KG1 (cell line): ENCODE results near the gene STT3A.

Experiments used
- DNase-seq: peaks from one replicate; lab custom pipeline; 2025; lab: John Stamatoyannopoulos, UW

The STT3A gene

DNA sequence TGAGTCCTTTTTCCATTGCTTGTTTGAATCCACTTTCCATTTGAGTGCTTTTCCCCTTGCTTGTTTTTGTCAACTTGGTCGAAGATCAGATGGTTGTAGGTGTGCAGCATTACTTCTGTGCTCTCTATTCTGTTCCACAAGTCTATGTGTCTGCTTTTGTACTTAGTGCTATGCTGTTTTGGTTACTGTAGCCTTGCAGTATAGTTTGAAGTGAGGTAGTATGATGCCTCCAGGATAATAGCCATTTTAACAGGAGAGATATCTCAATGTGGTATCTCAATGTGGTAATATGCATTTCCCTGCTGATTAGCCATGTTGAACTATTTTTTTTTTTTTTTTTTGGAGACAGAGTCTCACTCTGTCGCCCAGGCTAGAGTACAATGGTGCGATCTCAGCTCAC, 71.3 kb downstream of the STT3A start:
- no peak for DNase-seq

DNA sequence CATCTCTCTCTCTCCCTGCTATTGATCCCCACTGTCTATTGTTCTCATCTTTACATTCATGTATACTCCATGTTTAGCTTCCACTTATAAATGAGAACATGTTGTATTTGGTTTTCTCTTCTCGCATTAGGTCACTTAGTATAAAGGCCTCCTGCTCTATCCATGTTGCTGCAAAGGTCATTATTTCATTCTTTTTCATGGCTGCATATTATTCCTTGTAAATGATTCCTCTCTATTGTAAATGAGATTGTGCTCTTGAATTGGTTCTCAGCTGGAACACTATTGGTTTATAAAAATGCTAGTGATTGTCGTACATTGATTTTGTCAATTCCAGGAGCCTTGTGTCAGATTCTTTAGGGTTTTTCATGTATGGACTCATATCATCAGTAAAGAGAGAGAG, 74.5 kb downstream of the STT3A start:
- no peak for DNase-seq

DNA sequence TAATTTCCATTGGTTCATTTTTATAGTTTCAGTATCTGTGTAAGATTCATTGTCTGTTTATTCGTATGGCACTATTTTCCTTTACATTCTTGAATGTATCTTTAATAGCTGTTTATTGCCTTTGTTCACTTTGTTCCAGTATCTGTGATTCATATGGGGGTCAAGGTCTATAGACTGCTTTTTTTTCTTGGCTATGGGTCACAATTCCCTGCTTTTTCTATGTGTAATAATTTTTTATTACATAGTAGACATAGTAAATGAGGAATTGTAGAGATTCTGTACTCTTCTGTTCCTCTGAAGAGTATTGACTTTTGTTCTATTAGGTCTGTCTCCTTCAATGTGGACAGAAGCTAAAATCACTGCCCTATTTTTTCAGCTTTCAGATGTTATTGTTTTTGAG, 77.5 kb downstream of the STT3A start:
- DNase-seq: no peak

DNA sequence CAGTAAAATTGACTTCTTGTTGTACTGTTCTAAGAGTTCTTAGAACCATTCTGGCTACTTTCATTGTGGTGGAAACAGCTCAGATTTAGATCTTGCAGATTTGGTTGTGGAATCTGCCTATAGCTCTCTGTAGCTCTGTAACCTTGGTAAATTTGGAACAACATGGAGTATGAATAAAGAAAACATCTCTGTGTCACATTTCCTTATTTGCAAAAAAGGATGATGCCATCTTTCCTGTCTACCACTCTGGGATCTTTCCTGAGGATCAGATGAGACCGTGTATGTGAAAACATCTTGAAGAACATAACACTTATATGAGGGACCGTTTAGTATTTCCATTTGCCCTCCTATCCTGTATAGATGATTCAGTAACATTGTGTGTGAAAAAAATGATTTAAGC, 78.9 kb downstream of the STT3A start:
- DNase-seq: no peak
